GM19099 (cell line): ENCODE results near the gene CERT1.

Source experiments
- POLR2A ChIP-seq: IDR thresholded peaks from 3 replicates; pipeline ENCODE4 v1.6.1; 2011; ENCODE audit warnings: low read depth; ENCODE audit not compliant: insufficient read length; ENCODE audit errors: extremely low read depth

Gene CERT1

GRCh38 chr5:75351139-75351926 lies 160.1 kb downstream of the CERT1 start:
- no peak for TF ChIP-seq POLR2A

- no peak for TF ChIP-seq POLR2A
Observed at GRCh38 chr5:75349663-75350062, 161.8 kb downstream of the CERT1 start.

GRCh38 chr5:75348241-75348640 lies 163.2 kb downstream of the CERT1 start:
- TF ChIP-seq POLR2A, result no peak

GRCh38 chr5:75342836-75343235 lies 168.6 kb downstream of the CERT1 start:
- TF ChIP-seq POLR2A, result no peak

GRCh38 chr5:75341934-75342333 lies 169.5 kb downstream of the CERT1 start:
- no peak for TF ChIP-seq POLR2A

- TF ChIP-seq POLR2A, result no peak
Observed at GRCh38 chr5:75340714-75341478, 170.5 kb downstream of the CERT1 start.

GRCh38 chr5:75338408-75338807 lies 173.0 kb downstream of the CERT1 start:
- no peak for TF ChIP-seq POLR2A

- no peak for TF ChIP-seq POLR2A
Observed at GRCh38 chr5:75337366-75338021, 173.9 kb downstream of the CERT1 start.

GRCh38 chr5:75336615-75337336 lies 174.7 kb downstream of the CERT1 start, which contains the start of gene HMGCR:
HMGCR (plus strand) TSS chr5:75337220; CDS start chr5:75342606, 5,386 bp downstream.
- peak; percentile 99 for TF ChIP-seq POLR2A

- TF ChIP-seq POLR2A, result no peak
Observed at GRCh38 chr5:75335952-75336614, 175.3 kb downstream of the CERT1 start.

GRCh38 chr5:75335486-75335885 lies 175.9 kb downstream of the CERT1 start:
- TF ChIP-seq POLR2A, result no peak

- no peak for TF ChIP-seq POLR2A
Observed at GRCh38 chr5:75331095-75332090, 180.0 kb downstream of the CERT1 start.

GRCh38 chr5:75330404-75330803 lies 181.0 kb downstream of the CERT1 start:
- TF ChIP-seq POLR2A, result no peak
